ENCODE results near the gene HMGN1. TPM values are rescaled to one million over a fixed set of nuclear protein-coding genes. Genes with fewer than 3 reads are reported as not detected.
A peak's percentile ranks its signal among the peaks of the same experiment; 100 is the strongest.

HMGN1 gene
- total RNA-seq, 1 donor from 2014 or later: 339 TPM

DNA sequence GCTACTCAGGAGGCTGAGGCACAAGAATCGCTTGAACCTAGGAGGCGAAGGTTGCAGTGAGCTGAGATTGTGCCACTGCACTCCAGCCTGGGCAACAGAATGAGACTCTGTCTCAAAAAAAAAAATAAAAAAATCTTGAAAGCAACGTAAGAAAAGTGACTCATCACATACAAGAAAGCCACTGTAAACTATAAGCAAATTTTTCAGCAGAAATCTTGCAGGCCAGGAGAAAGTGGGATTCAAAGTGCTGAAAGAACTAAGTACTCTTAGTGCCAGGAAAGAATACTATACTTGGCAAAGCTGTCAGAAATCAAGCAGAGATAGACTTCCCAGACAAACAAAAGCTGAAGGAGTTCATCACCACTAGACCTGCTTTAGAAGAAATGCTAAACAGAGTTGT lies 4.4 kb upstream of the HMGN1 start:
- peaks cover 21% of the 10 kb centered on the region for H3K27me3 Mint-ChIP-seq
- DNase-seq: no peak
- peaks cover 2% of the 10 kb centered on the region for H3K36me3 Mint-ChIP-seq (ENCODE audit: low read depth)
- H3K27ac Mint-ChIP-seq: no peak overlapping the region
- no peaks in the 10 kb centered on the region for H3K9me3 Mint-ChIP-seq
- intact Hi-C loops (cut with micrococcal nuclease): no loop called here
- peaks cover 9% of the 10 kb centered on the region for H3K4me1 Mint-ChIP-seq
- no peak overlapping the region for H3K4me3 Mint-ChIP-seq

DNA sequence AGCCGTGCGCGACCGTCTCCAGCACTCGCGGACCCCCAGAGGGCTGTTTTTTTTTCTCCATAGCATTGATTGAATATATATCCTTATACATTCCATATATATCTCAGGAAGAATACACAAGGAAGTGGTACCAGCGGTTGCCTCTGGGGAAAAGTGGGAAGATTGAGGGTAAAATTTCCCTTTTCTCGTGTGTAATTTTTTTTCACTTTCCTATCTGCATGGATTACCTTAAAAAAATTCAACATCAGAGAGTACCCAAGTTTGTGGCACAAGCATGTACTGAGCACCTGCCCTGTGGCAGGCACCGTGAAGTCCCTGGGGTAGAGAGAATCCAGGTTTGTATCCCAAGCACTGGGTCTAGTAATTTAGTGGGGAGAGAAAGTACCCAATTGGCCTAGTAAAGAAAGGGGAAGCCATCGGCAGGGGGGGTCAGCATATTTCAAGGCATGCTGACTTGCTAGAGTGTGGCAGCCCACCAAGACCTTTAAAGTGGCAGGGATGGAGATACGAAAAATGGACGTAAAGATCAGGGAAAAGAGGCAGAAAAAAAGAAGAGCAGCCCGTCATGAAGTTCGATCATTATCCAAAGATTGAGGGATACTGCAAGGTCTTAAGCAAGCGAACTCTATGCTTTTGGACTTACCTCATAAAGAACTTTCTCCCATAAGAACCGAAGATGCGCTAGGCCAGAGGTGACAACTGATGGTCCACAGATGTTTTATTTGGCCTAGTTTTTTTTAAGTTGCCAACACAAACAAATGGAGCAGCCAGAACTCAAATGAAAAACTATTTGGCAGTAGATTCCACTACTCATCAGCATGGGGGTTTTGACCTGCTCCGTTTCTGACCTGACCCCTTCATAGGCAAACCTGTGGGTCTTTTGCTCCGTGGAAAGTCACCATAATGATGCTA lies 1.5 kb upstream of the HMGN1 start:
- peaks cover 28% of the 10 kb centered on the region for H3K4me1 Mint-ChIP-seq
- DNase-seq: no peak
- H3K27me3 Mint-ChIP-seq: peaks cover 10% of the 10 kb centered on the region
- no peaks in the 10 kb centered on the region for H3K9me3 Mint-ChIP-seq
- peaks cover 22% of the 10 kb centered on the region for H3K36me3 Mint-ChIP-seq (ENCODE audit: low read depth)
- H3K27ac Mint-ChIP-seq: peak overlapping the region; percentile 99
- peak overlapping the region; percentile 99 for H3K4me3 Mint-ChIP-seq
- intact Hi-C loops (cut with micrococcal nuclease): no loop called here

DNA sequence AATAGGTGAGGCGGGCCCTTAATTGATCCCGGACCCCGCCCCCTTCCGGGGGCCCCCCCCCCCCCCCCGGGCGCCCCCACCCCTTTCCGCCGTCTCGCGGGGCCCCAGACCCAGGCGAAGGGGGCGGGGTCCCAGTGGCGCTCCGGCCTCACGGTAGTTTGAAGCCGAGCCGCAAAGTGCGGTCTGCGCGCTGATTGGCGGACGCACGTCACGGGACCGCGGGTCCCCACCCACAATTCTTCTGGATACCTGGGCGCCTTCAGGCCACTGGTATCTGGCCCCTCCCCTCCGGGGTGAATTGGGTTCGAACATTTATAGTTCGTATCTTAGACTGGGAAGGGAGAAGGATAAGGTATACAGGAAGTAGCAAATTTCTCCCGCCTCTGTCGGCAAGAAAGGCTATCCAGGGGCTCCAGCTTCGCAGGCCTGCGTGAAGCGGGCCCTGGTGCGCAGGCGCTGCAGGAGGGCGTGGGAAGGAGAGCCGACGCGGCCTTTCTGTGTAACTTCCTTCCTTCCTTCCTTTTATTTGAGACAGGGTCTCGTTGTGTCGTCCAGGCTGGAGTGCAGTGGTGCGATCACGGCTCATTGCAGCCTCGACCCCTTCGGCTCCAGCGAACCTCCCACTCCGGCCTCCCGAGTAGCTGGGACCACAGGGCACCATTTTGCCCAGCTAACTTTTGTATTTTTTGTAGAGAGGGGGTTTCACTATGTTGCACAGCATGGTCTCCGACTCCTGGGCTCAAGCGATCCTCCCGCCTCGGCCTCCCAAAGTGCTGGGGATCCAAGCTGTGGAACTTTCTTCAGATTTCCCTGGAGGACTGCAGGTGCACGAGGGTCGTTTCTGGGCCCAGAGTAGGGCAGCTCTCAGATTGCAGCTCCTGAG lies 564 bp upstream of the HMGN1 start:
- Mint-ChIP-seq H3K36me3 (ENCODE audit: low read depth) (peaks cover 29% of the 10 kb centered on the region), H3K4me1 (peaks cover 33% of the 10 kb centered on the region), H3K27me3 (peaks cover 4% of the 10 kb centered on the region), H3K27ac (peak overlapping the region; percentile 99), H3K9me3 (no peaks in the 10 kb centered on the region), H3K4me3 (peak overlapping the region; percentile 99)
- DNase-seq: peak; percentile 99
- intact Hi-C loops (cut with micrococcal nuclease): loop anchor here (1.0 kb wide), 5 partner anchors 31 to 166 kb away; partner anchors contain the start of genes LCA5L and PSMG1

DNA sequence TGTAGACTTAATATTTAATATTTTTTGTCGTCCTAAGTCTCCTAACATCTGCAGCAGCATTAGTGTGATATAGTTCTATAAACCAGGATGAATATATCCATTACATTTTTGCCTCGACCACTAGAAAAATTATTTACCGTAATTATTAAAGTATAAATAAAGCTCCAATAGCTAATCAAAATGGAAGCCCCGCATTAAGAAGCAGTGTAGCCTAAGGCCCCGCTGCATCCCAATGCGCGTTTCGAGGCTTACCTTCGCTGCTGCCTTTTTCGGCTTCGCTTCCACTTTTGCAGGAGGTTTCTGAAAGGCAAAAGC lies 891 bp downstream of the HMGN1 start:
- peak overlapping the region; percentile 82 for H3K4me3 Mint-ChIP-seq
- no peak for DNase-seq
- H3K27me3 Mint-ChIP-seq: peaks cover 4% of the 10 kb centered on the region
- no peaks in the 10 kb centered on the region for H3K9me3 Mint-ChIP-seq
- peaks cover 38% of the 10 kb centered on the region for H3K36me3 Mint-ChIP-seq (ENCODE audit: low read depth)
- intact Hi-C loops (cut with micrococcal nuclease): no loop called here
- peaks cover 37% of the 10 kb centered on the region for H3K4me1 Mint-ChIP-seq
- H3K27ac Mint-ChIP-seq: peak overlapping the region; percentile 88

DNA sequence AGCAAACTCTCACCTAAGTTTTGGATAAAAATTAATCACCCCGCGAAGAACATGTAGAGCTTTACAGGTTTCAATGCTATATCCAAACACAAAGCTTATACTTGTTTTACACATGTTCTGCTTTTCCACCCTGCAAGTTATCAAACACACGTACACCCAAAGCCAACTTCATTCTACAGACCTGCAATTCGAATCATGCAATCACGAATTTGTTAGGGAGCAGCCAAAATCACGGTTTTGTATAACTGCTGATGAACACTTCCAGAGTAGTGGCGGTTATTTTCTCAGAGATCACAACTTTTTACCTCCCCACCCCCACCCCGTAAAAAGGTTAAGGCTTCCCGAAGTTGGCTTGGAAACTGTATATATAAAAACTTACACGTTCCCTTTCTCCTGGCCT lies 1.4 kb downstream of the HMGN1 start:
- intact Hi-C loops (cut with micrococcal nuclease): no loop called here
- H3K9me3 Mint-ChIP-seq: no peaks in the 10 kb centered on the region
- peaks cover 39% of the 10 kb centered on the region for H3K36me3 Mint-ChIP-seq (ENCODE audit: low read depth)
- peaks cover 37% of the 10 kb centered on the region for H3K4me1 Mint-ChIP-seq
- DNase-seq: no peak
- peak overlapping the region; percentile 3 for H3K27ac Mint-ChIP-seq
- peak overlapping the region; percentile 82 for H3K4me3 Mint-ChIP-seq
- peaks cover 2% of the 10 kb centered on the region for H3K27me3 Mint-ChIP-seq

DNA sequence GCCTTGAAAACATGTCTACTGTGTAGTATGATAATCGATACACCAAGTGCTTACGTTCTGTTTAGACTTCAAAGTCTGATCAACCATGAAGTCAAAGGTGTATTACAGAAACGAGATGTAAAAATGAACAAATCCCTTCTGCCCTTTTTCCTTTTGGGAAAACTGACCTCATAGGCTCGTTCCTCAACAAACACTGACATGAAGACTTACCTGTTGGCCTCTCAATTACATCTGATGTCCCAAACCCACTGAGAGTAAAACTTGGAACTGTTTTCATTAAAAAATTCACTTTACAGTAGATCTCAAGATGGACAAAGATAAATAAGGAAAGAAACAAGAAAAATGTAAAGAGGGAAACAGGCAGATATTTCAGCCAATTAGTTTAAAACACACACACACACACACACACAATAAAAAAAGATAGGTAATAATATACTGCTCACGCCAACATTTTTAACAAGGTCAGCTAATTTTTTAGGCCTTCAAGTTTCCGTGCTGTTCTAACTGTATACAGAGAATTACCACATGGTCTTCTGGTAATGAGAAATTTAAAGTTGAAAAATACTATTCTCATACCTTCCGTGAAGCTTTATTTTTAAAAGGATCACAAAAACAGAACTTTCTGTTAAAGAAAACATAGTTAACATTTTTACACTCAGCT lies 2.1 kb downstream of the HMGN1 start:
- Mint-ChIP-seq H3K27me3 (no peaks in the 10 kb centered on the region), H3K9me3 (no peaks in the 10 kb centered on the region), H3K4me1 (peaks cover 37% of the 10 kb centered on the region), H3K4me3 (peak overlapping the region; percentile 83), H3K36me3 (ENCODE audit: low read depth) (peaks cover 44% of the 10 kb centered on the region), H3K27ac (peak overlapping the region; percentile 34)
- DNase-seq: no peak
- intact Hi-C loops (cut with micrococcal nuclease): no loop called here

DNA sequence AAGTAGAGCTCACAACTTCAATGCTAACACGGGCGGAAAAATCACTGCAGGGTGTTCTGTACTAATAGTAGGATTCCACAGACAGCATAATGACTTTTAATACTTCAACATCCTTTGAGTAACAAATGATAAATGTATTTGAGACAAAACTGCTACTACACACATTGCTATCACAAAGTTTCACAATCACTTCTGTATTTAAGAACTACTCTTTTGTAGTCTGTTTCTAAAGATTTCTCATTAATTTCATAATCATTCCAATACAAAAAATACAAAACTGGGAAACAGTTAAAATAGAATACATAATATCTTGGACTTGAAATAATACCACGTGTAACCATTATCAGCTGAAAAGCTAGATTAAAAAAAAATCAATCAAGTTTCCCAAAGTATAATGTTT lies 2.7 kb downstream of the HMGN1 start:
- no peaks in the 10 kb centered on the region for H3K27me3 Mint-ChIP-seq
- peak overlapping the region; percentile 34 for H3K27ac Mint-ChIP-seq
- H3K4me3 Mint-ChIP-seq: peak overlapping the region; percentile 83
- peaks cover 49% of the 10 kb centered on the region for H3K36me3 Mint-ChIP-seq (ENCODE audit: low read depth)
- H3K9me3 Mint-ChIP-seq: no peaks in the 10 kb centered on the region
- intact Hi-C loops (cut with micrococcal nuclease): no loop called here
- peaks cover 37% of the 10 kb centered on the region for H3K4me1 Mint-ChIP-seq
- DNase-seq: no peak

DNA sequence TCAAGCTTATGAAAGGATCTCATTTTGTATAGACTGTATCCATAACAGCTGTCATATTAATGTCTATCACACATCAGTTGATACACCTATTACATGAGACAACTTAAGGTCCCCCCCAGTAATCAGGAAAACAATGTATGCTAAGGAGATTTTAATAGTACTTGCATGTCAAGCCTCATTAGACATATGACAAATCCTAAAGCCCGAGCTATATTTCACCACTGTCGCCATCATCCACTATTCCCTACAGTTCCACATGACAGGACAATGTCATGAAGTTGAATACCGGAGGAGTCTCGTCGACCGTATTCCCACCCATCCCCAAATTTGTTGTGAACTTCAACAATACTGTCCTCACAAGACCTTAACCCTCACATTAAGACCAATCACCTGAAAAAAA lies 3.4 kb downstream of the HMGN1 start:
- peaks cover 39% of the 10 kb centered on the region for H3K4me1 Mint-ChIP-seq
- DNase-seq: no peak
- peak overlapping the region; percentile 83 for H3K4me3 Mint-ChIP-seq
- peaks cover 56% of the 10 kb centered on the region for H3K36me3 Mint-ChIP-seq (ENCODE audit: low read depth)
- H3K27ac Mint-ChIP-seq: peak overlapping the region; percentile 16
- intact Hi-C loops (cut with micrococcal nuclease): no loop called here
- H3K27me3 Mint-ChIP-seq: no peaks in the 10 kb centered on the region
- H3K9me3 Mint-ChIP-seq: no peaks in the 10 kb centered on the region

DNA sequence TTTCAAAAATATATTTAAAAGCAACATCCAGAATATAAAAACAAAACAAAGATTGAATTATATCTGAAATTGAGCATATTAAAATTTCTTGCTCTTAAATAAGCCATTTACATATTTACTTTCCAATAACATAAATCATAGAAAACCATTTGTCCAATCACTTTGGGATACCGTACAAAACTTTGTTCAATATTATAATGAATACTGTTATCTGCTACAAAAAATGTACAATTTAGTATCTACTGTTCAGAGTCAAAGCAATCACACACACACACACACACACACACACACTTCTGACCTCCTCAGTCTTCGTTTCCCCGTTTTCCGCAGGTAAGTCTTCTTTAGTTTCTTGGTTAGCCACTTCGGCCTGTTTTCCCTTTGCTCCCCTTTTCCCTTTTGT lies 4.0 kb downstream of the HMGN1 start:
- no peaks in the 10 kb centered on the region for H3K9me3 Mint-ChIP-seq
- H3K4me3 Mint-ChIP-seq: peak overlapping the region; percentile 83
- H3K27me3 Mint-ChIP-seq: no peaks in the 10 kb centered on the region
- peaks cover 56% of the 10 kb centered on the region for H3K36me3 Mint-ChIP-seq (ENCODE audit: low read depth)
- DNase-seq: no peak
- intact Hi-C loops (cut with micrococcal nuclease): no loop called here
- no peak overlapping the region for H3K27ac Mint-ChIP-seq
- H3K4me1 Mint-ChIP-seq: peaks cover 34% of the 10 kb centered on the region

DNA sequence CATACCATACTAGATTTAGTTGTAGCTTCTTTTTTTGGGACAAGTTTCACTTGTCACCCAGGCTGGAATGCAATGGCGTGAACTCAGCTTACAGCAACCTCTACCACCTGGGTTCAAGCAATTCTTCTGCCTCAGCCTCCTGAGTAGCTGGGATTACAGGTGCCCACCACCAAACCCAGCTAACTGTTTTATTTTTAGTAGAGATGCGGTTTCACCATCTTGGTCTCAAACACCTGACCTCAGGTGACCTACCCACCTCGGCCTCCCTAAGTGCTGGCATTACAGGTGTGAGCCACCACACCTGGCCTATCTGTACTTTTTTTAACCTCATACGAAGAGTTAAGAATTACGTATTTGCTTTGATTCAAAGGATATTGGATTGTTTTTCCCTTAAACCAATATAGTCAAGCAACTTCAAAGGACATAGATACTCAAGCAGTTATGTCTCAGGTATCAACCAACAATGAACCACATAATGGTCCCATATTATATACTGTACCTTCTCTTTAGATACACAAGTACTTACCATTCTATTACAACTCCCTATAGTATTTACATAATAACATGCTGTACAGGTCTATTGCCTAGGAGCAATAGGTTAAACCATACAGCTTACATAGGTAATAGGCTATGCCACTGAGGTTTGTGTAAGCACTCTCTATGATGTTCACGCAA lies 7.5 kb downstream of the HMGN1 start:
- Mint-ChIP-seq H3K9me3 (no peaks in the 10 kb centered on the region), H3K4me3 (no peak overlapping the region), H3K27ac (no peak overlapping the region), H3K27me3 (no peaks in the 10 kb centered on the region), H3K4me1 (peaks cover 20% of the 10 kb centered on the region), H3K36me3 (ENCODE audit: low read depth) (peaks cover 45% of the 10 kb centered on the region)
- no peak for DNase-seq
- intact Hi-C loops (cut with micrococcal nuclease): no loop called here

DNA sequence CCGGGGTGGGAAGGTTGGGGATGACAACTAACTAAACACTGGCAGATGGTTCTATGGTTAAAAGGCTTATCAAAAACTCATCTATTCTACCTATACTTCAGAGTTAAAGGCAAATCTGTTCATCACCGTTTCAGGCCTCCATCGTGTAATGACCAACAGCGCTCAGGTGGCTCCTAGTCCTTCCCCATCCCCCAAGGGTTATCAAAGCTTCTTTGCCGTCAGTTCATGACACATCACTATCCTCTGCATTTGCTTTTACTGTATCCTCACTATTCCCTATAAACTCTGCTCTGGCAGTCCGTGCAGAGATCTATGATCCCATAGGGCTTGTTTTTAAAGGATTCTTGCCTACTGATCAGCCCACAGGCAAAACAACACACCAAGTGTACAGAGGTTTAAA lies 8.2 kb downstream of the HMGN1 start:
- Mint-ChIP-seq H3K9me3 (no peaks in the 10 kb centered on the region), H3K4me3 (no peak overlapping the region), H3K4me1 (peaks cover 14% of the 10 kb centered on the region), H3K27ac (no peak overlapping the region), H3K27me3 (no peaks in the 10 kb centered on the region), H3K36me3 (ENCODE audit: low read depth) (peaks cover 39% of the 10 kb centered on the region)
- DNase-seq: no peak
- intact Hi-C loops (cut with micrococcal nuclease): no loop called here

DNA sequence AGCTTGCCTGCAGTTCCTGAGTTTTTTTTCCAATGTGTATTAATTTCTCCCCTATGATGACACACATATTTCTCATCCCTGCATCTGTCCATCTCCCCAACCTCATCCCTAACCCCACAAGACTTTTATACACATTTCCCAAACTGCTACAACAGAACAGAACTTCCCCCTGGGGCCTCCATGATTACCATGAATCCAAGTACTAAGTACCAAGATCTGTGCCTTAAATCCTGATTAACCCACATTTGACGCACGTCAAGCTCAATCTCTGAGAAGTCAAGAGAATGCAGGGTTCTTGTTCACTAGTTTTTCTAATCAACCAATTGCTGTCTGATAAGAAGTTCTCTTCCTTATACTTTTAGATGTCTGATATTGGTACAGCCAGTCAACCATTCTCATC lies 9.7 kb downstream of the HMGN1 start:
- no peak for DNase-seq
- Mint-ChIP-seq H3K36me3 (ENCODE audit: low read depth) (peaks cover 28% of the 10 kb centered on the region), H3K27me3 (no peaks in the 10 kb centered on the region), H3K27ac (no peak overlapping the region), H3K4me1 (peaks cover 6% of the 10 kb centered on the region), H3K4me3 (no peak overlapping the region), H3K9me3 (no peaks in the 10 kb centered on the region)
- intact Hi-C loops (cut with micrococcal nuclease): no loop called here

DNA sequence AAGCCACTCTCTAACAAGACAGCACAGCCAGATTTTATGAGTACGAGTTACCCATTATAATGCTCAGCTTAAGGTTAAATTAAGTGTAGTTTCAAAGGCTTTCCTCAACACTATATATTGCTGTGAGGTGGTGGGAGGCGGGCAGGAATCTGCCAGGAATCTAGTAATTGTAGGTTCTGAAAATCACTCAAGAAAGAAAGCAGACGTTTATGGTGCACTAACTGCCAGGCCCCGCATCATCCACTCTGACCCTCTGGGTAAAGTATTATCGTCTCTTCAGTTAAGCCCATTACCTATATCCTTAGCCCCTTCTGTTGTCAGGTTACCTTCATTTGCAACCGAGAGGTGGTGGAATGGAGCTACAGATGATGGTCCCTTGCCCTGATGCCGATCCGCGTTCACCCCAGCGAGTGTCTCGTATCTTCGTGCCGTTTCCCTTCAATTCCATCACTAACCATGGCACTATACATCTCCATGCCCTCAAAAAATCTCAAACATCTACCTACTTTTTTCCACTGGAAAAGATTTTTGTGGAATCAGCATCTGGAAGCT lies 12.4 kb downstream of the HMGN1 start:
- H3K4me1 Mint-ChIP-seq: peaks cover 2% of the 10 kb centered on the region

More for the DNA sequence above, 12.4 kb downstream of the HMGN1 start:
- H3K9me3 Mint-ChIP-seq: no peaks in the 10 kb centered on the region
- intact Hi-C loops (cut with micrococcal nuclease): no loop called here
- no peak overlapping the region for H3K4me3 Mint-ChIP-seq
- peaks cover 11% of the 10 kb centered on the region for H3K36me3 Mint-ChIP-seq (ENCODE audit: low read depth)
- no peak for DNase-seq
- H3K27ac Mint-ChIP-seq: no peak overlapping the region
- H3K27me3 Mint-ChIP-seq: peaks cover 3% of the 10 kb centered on the region

Measured in activated CD4-positive, alpha-beta T cell treated with anti-CD3 and anti-CD28 coated beads, Interleukin-2, amount 10 ng/mL, durations not matched to agents 24 days and 14 days (primary cell).